ENCODE measurements around the gene FCRL6. TPM values are rescaled to one million over a fixed set of nuclear protein-coding genes. Genes with fewer than 3 reads are reported as not detected.
A peak's percentile ranks its signal among the peaks of the same experiment; 100 is the strongest.

Gene FCRL6
- total RNA-seq, 4 donors from 2014 or later = not detected

DNA sequence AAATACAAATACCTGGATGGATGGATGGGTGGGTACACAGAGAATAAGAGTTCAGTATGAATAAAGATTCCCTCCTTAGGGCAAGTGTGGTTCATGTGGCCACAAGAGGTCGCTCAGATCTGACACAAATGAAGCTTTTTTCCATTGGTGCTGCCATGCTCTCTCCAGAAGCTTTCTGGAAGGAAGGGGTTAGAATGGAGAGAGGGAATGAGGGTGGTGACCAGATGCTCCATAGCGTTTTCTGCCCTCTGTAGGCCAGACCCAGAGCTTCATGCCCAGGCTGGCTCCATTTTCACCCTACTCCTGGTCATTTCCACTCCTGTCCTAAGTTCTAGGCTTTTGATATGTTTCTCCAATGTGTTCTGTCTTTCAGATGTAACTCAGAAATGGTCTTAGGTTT is 3.3 kb upstream of the FCRL6 start:
- intact Hi-C loops (cut with DNase I; ENCODE audit: low total_unique reads) = loop anchor here (1.0 to 10.0 kb wide), 4 partner anchors 92 to 634 kb away; partner anchors contain the start of gene IGSF9
- no peak overlapping the region for H3K27ac ChIP-seq
- peak; percentile 40 to 41 for DNase-seq

DNA sequence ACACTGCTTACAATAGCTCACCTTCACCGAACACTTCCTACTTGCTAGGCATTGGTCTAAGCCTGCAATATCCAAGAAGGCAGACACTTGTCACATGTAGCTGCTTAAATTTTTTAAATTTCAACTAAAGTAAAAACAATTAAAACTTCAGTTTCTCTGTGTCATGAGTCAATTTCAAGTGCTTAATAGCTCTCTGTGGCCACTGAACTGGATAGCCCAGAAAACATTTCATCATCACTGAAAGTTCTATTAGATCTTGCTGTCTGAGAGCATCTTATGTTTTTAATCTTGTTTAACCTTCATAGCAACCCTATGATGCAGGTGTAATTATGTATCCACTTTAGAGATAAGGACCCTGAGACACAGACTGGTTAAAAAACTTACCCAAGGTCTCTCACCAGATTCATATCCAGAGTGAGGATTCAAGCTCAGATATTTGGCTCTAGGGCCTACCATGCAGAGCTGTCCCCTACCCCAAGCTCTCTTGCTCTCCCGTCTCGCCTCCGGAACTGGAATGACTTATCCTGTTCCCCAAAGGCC is 2.6 kb upstream of the FCRL6 start:
- H3K4me1 ChIP-seq = no peaks in the 10 kb centered on the region
- no peaks in the 10 kb centered on the region for H3K36me3 ChIP-seq
- no peak overlapping the region for H3K27ac ChIP-seq
- intact Hi-C loops (cut with DNase I; ENCODE audit: low total_unique reads) (loop anchor here (1.0 to 10.0 kb wide), 4 partner anchors 92 to 635 kb away; partner anchors contain the start of gene IGSF9), in situ Hi-C loops (cut with MboI; ENCODE audit: low sequenced_read_pairs in 4 of 4) (loop anchor here in 3 of 4 donors (5.0 to 25.0 kb wide), 4 partner anchors 93 to 637 kb away; partner anchors contain the start of gene CADM3 (in 1 of the 3))
- H3K4me3 ChIP-seq = no peak overlapping the region
- H3K9me3 ChIP-seq = no peaks in the 10 kb centered on the region
- peaks cover 0 to 7% (median 0%) of the 10 kb centered on the region in 3 donors for H3K27me3 ChIP-seq
- no peak for ATAC-seq
- no peak for TF ChIP-seq POLR2A (IDR thresholded peaks at IDR 0.05)
- TF ChIP-seq, protein P1, sequence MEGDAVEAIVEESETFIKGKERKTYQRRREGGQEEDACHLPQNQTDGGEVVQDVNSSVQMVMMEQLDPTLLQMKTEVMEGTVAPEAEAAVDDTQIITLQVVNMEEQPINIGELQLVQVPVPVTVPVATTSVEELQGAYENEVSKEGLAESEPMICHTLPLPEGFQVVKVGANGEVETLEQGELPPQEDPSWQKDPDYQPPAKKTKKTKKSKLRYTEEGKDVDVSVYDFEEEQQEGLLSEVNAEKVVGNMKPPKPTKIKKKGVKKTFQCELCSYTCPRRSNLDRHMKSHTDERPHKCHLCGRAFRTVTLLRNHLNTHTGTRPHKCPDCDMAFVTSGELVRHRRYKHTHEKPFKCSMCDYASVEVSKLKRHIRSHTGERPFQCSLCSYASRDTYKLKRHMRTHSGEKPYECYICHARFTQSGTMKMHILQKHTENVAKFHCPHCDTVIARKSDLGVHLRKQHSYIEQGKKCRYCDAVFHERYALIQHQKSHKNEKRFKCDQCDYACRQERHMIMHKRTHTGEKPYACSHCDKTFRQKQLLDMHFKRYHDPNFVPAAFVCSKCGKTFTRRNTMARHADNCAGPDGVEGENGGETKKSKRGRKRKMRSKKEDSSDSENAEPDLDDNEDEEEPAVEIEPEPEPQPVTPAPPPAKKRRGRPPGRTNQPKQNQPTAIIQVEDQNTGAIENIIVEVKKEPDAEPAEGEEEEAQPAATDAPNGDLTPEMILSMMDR (IDR thresholded peaks at IDR 0.05 in 4 of 5, conservative IDR thresholded peaks at IDR 0.05 in 1 of 5) = no peak
- no peak for DNase-seq

More for the DNA sequence above, 3.3 kb upstream of the FCRL6 start:
- Histone ChIP-seq H3K27me3 (peaks cover 0 to 9% (median 3%) of the 10 kb centered on the region in 3 donors), H3K4me3 (no peak overlapping the region), H3K9me3 (no peaks in the 10 kb centered on the region), H3K36me3 (no peaks in the 10 kb centered on the region), H3K4me1 (no peaks in the 10 kb centered on the region)
- in situ Hi-C loops (cut with MboI; ENCODE audit: low sequenced_read_pairs in 4 of 4) = loop anchor here in 3 of 4 donors (5.0 to 25.0 kb wide), 4 partner anchors 93 to 637 kb away; partner anchors contain the start of gene CADM3 (in 1 of the 3)
- TF ChIP-seq, protein P1 (IDR thresholded peaks at IDR 0.05 in 4 of 5, conservative IDR thresholded peaks at IDR 0.05 in 1 of 5) = peak; percentile 35 to 82 (median 67)
- TF ChIP-seq POLR2A (IDR thresholded peaks at IDR 0.05) = no peak
- ATAC-seq = peak; percentile 92 to 94

DNA sequence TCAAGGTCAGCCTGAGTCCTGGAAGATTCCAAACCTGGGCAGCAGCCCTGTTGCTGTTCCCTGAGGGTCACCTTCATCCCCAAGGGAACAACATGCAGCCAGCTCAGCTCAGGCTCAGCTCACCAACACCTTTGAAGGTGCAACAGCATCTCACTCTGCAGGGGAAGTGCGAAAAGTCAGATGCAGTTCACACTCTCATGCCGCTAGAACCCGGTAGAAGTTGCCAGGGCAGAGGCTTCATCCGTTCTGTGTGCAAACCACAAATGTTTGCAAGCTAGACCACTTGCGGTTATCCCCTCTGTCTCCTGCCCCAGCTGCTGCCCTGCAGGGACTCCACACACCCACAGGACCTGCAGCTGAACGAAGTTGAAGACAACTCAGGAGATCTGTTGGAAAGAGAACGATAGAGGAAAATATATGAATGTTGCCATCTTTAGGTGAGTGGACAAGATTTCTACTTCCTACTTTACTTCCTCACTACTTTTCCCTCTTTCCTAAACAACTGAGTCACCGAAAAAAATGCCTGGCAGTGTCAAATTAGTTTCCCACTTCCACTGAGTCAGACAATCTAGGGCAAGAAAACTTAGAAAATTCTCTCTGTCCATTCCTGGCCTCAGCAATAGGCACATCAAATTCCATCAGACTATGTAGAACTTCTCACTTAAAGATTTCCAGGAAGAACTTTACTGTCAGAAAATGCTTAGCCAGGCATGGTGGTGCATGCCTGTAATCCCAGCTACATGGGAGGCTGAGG is 1.8 kb upstream of the FCRL6 start:
- intact Hi-C loops (cut with DNase I; ENCODE audit: low total_unique reads) = no loop called here
- in situ Hi-C loops (cut with MboI; ENCODE audit: low sequenced_read_pairs in 4 of 4) = loop anchor here in 1 of 4 donors (5.0 to 10.0 kb wide), 2 partner anchors 54 to 92 kb away; no protein-coding TSS in a partner anchor
- no peak for ATAC-seq
- Histone ChIP-seq H3K9me3 (no peaks in the 10 kb centered on the region), H3K27ac (no peak overlapping the region), H3K36me3 (no peaks in the 10 kb centered on the region), H3K4me3 (no peak overlapping the region), H3K27me3 (peaks cover 0 to 3% (median 0%) of the 10 kb centered on the region in 3 donors), H3K4me1 (no peaks in the 10 kb centered on the region)
- TF ChIP-seq POLR2A (IDR thresholded peaks at IDR 0.05) = no peak
- TF ChIP-seq, protein P1 (IDR thresholded peaks at IDR 0.05 in 4 of 5, conservative IDR thresholded peaks at IDR 0.05 in 1 of 5) = no peak
- DNase-seq = no peak

DNA sequence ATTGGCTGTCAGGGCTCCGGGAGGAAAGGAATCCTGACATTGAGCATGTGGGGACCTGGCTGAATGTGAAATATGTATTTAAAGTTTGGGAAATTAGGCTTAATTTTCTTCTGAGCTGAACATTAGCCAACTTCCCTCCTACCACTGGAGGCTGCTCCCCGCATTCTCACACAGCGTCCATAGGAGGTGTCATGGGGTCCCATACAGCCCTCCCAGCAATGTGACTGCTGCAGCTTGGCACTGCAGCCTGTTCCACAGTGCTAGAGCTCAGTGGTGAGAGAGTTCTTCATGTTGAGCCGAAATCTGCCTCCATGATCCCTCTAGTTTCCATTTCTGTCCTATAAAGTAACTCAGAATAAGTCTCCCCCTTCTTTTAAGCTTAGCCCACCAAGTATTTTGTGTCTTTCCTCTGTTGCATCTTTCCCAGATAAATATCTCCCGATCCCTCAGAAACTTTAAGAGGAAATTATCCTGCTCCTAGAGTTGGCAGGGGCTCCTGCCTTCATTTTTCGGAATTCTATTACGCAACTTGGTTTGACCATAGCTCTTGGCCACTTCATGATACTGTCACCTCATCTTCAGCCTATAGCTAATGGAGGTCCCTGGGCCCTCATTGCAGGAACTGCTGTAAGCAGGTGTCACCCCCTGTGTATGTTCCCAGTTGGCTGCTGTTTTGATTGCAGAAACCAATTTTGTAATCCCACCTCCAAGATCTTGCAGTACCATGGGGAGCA is 2.0 kb downstream of the FCRL6 start:
- Histone ChIP-seq H3K27ac (no peak overlapping the region), H3K27me3 (no peaks in the 10 kb centered on the region), H3K9me3 (no peaks in the 10 kb centered on the region), H3K4me1 (no peaks in the 10 kb centered on the region), H3K4me3 (no peak overlapping the region), H3K36me3 (no peaks in the 10 kb centered on the region)
- TF ChIP-seq, protein P1 (IDR thresholded peaks at IDR 0.05 in 4 of 5, conservative IDR thresholded peaks at IDR 0.05 in 1 of 5) = no peak
- TF ChIP-seq POLR2A (IDR thresholded peaks at IDR 0.05) = no peak
- intact Hi-C loops (cut with DNase I; ENCODE audit: low total_unique reads) (no loop called here), in situ Hi-C loops (cut with MboI; ENCODE audit: low sequenced_read_pairs in 4 of 4) (loop anchor here in 1 of 4 donors (5.0 to 10.0 kb wide), 2 partner anchors 51 to 88 kb away; no protein-coding TSS in a partner anchor)
- DNase-seq (no peak), ATAC-seq (no peak)
